H1 (cell line): Measurements from ENCODE around the gene ZNF382. TPM values are rescaled to one million over a fixed set of nuclear protein-coding genes. Genes with fewer than 3 reads are reported as not detected.

Source experiments
- EGR1 ChIP-seq: IDR thresholded peaks from 2 replicates; pipeline ENCODE4 v1.6.1; 2011; ENCODE audit warnings: low read depth, low read length, borderline replicate concordance
- GTF2F1 ChIP-seq: IDR thresholded peaks from 2 replicates; pipeline ENCODE4 v1.6.1; 2012; ENCODE audit warnings: low read depth, low read length, improper control_type of control experiment, borderline replicate concordance
- polyA plus RNA-seq, 7 experiments: library from polyadenylated mRNA; depleted of rRNA in 3 of 7; stranded (reverse) in 5 of 7; unstranded in 2 of 7; fragments of >200 nt in 5 of 7; fragments of 200-250 nt in 2 of 7; gene quantifications; 1 replicate in 5 of 7; 2 replicates in 1 of 7; 4 replicates in 1 of 7; pipeline versions ENCODE4 v1.2.1 to v1.2.3, GENCODE V29; 2011 to 2013; ENCODE audit warnings: missing spikeins in 2 of 7, mixed read lengths in 2 of 7
- total RNA-seq: library from RNA; stranded (reverse); fragmentation: NEBNext Ultra II Directional; extraction: Animal tissue kit (Norgen Biotek cat#: 25700); gene quantifications from 2 replicates; pipeline ENCODE4 v1.2.1, GENCODE V29; 2021

The ZNF382 gene
- total and polyA plus RNA-seq, 2 of the 8 experiments (the other 6 are each of a cell fraction or from before 2014, with no cell fraction given) = 1.9 to 6.3 TPM

GRCh38 chr19:36577271-36577996 is 27.7 kb upstream of the ZNF382 start (continued):
- TF ChIP-seq EGR1 (no peak), GTF2F1 (no peak)
